HepG2 (cell line): ENCODE measurements around the gene UQCRHL. TPM values are rescaled to one million over a fixed set of nuclear protein-coding genes. Genes with fewer than 3 reads are reported as not detected.

Experiments
- ATAC-seq: fragments of 200-7000 bp; cut with Tn5 transposase; 3 replicates; pipeline ENCODE4 v1.9.1; 2020; ENCODE audit warnings: mild to moderate bottlenecking, moderate library complexity
- BruUV-seq: library from RNA; stranded (reverse); fragments of 400-500 nt; replicated peaks from 2 replicates; lab custom pipeline; 2021; lab: Mats Ljungman, UMichigan
- CTCF ChIA-PET: fragments of 300-600 bp; formaldehyde crosslinking; extraction: SDS; loops from one replicate; lab custom pipeline; 2021; ENCODE audit warnings: low total read pairs, inconsistent platforms, low intra/inter-chr PET ratio; lab: Yijun Ruan, JAX
- POLR2A ChIA-PET: fragments of 350-600 bp; sonication (Branson Sonifier 250); formaldehyde crosslinking; loops from one replicate; lab custom pipeline; 2020; ENCODE audit warnings: antibody characterized with exemption, inconsistent platforms; lab: Yijun Ruan, JAX
- DNase-seq: peaks from one replicate; pipeline ENCODE4 v3.0.0-alpha.2; 2015; ENCODE audit warnings: low spot score
- FAIRE-seq: peaks from 3 replicates; lab custom pipeline; 2011; peaks lifted over from hg19 to GRCh38; lab: Jason Lieb, UNC
- H2AFZ ChIP-seq: one replicate; pipeline ENCODE4 v1.6.1; 2011; ENCODE audit warnings: low read length, inconsistent platforms
- H3K27ac ChIP-seq: fragments of 300-600 bp; 3 replicates; pipeline ENCODE4 v1.8.0; 2011; ENCODE audit warnings: mixed run types, mild to moderate bottlenecking, mixed read lengths, low read length, inconsistent platforms; ENCODE audit not compliant: insufficient read depth; ENCODE audit errors: extremely low read length
- H3K27me3 ChIP-seq, 2 experiments: fragments of 200-600 bp in 1 of 2; 2 replicates in 1 of 2; 3 replicates in 1 of 2; pipeline versions ENCODE4 v1.6.0 to v1.8.0; 2011; ENCODE audit warnings: low read length in 2 of 2, mild to moderate bottlenecking in 2 of 2, moderate library complexity in 2 of 2, inconsistent platforms in 1 of 2; ENCODE audit not compliant: insufficient read depth in 2 of 2, control insufficient read depth in 1 of 2
- H3K36me3 ChIP-seq, 2 experiments: fragments of 200-600 bp in 1 of 2; replicated peaks in 1 of 2; 2 replicates in 1 of 2; 3 replicates in 1 of 2; pipeline versions ENCODE4 v1.5.1 to v1.8.0; 2011; ENCODE audit warnings: low read length in 2 of 2, inconsistent platforms in 1 of 2; ENCODE audit not compliant: insufficient read depth in 2 of 2, control insufficient read depth in 1 of 2
- H3K4me1 ChIP-seq: 2 replicates; pipeline ENCODE4 v1.5.1; 2012; ENCODE audit warnings: low read length, inconsistent platforms; ENCODE audit not compliant: insufficient read depth
- H3K4me2 ChIP-seq: 2 replicates; pipeline ENCODE4 v1.6.0; 2011; ENCODE audit warnings: low read depth, low read length, inconsistent platforms
- H3K4me3 ChIP-seq, 3 experiments: fragments of 200-600 bp in 1 of 3; sonication (generic), shearing (Covaris generic) in 1 of 3; replicated peaks in 1 of 3; 2 replicates each; pipeline ENCODE4 v1.5.1; 2011 to 2016; ENCODE audit warnings: low read length in 3 of 3, inconsistent platforms in 2 of 3, low read depth in 2 of 3, mild to moderate bottlenecking in 2 of 3, control low read depth in 1 of 3, mixed read lengths in 1 of 3; ENCODE audit not compliant: insufficient read depth in 1 of 3
- H3K79me2 ChIP-seq: one replicate; pipeline ENCODE4 v1.6.1; 2011; ENCODE audit warnings: low read length, inconsistent platforms; ENCODE audit not compliant: insufficient read depth
- H3K9ac ChIP-seq: 2 replicates; pipeline ENCODE4 v1.6.0; 2011; ENCODE audit warnings: mild to moderate bottlenecking, low read depth, low read length, inconsistent platforms; ENCODE audit not compliant: insufficient read depth
- H3K9me3 ChIP-seq: 2 replicates; pipeline ENCODE4 v1.5.1; 2012; ENCODE audit warnings: mild to moderate bottlenecking, low read length
- H4K20me1 ChIP-seq: 2 replicates; pipeline ENCODE4 v1.6.0; 2011; ENCODE audit warnings: inconsistent platforms, mild to moderate bottlenecking, low read length, moderate library complexity; ENCODE audit not compliant: insufficient read depth
- CCAR2 ChIP-seq: fragments of 200-400 bp; formaldehyde crosslinking; optimal IDR thresholded peaks from 2 replicates; pipeline ENCODE3; 2018; ENCODE audit warnings: low read depth, mild to moderate bottlenecking, low read length, moderate library complexity
- FOSL1 ChIP-seq: sonication (generic); formaldehyde crosslinking; IDR thresholded peaks from 2 replicates; pipeline ENCODE4 v1.9.0; 2021; ENCODE audit warnings: missing genetic modification reagents, borderline replicate concordance
- HNRNPL ChIP-seq: fragments of 200-400 bp; formaldehyde crosslinking; IDR thresholded peaks from 2 replicates; pipeline ENCODE4 v1.6.1; 2017; ENCODE audit warnings: mild to moderate bottlenecking, low read depth, low read length
- KLF15 ChIP-seq: sonication (generic); formaldehyde crosslinking; IDR thresholded peaks from 2 replicates; pipeline ENCODE4 v1.8.1; 2023; ENCODE audit warnings: borderline replicate concordance, mild to moderate bottlenecking, inconsistent platforms, missing genetic modification reagents, mixed read lengths
- POLR2A ChIP-seq, 2 experiments: IDR thresholded peaks; 2 replicates each; pipeline ENCODE4 v1.6.1; 2011; ENCODE audit warnings: low read depth in 2 of 2, low read length in 2 of 2, mild to moderate bottlenecking in 1 of 2, moderate library complexity in 1 of 2; ENCODE audit not compliant: insufficient read depth in 1 of 2
- RARA ChIP-seq: IDR thresholded peaks from 2 replicates; pipeline ENCODE4 v1.6.1; 2016; ENCODE audit warnings: missing genetic modification reagents, missing compliant biosample characterization
- RFX3 ChIP-seq: IDR thresholded peaks from 2 replicates; pipeline ENCODE4 v1.6.1; 2016; ENCODE audit warnings: missing biosample characterization, missing genetic modification reagents
- RXRB ChIP-seq: IDR thresholded peaks from 2 replicates; pipeline ENCODE4 v1.6.1; 2016; ENCODE audit warnings: borderline replicate concordance, missing genetic modification reagents, missing compliant biosample characterization
- SOX13 ChIP-seq, 3 experiments: fragments of 450-650 bp in 1 of 3; sonication (generic) in 1 of 3; formaldehyde crosslinking in 1 of 3; IDR thresholded peaks in 2 of 3; conservative IDR thresholded peaks in 1 of 3; 2 replicates each; pipeline versions ENCODE4 v1.5.0 to v1.6.1; 2016 to 2020; ENCODE audit warnings: antibody characterized with exemption in 1 of 3, mild to moderate bottlenecking in 1 of 3, missing compliant biosample characterization in 1 of 3, missing genetic modification reagents in 1 of 3, moderate library complexity in 1 of 3
- SOX5 ChIP-seq: IDR thresholded peaks from 2 replicates; pipeline ENCODE4 v1.6.1; 2016; ENCODE audit warnings: borderline replicate concordance
- SOX6 ChIP-seq, 2 experiments: fragments of 450-650 bp in 1 of 2; sonication (generic) in 1 of 2; formaldehyde crosslinking in 1 of 2; IDR thresholded peaks; 2 replicates each; pipeline versions ENCODE4 v1.4.0 to v1.6.1; 2017 to 2020; ENCODE audit warnings: antibody characterized with exemption in 1 of 2, mild to moderate bottlenecking in 1 of 2, missing genetic modification reagents in 1 of 2
- SP140L ChIP-seq: sonication (generic); formaldehyde crosslinking; IDR thresholded peaks from 2 replicates; pipeline ENCODE4 v1.4.0; 2020; ENCODE audit warnings: missing genetic modification reagents, borderline replicate concordance
- SUZ12 ChIP-seq: fragments of 150-350 bp; IDR thresholded peaks from 2 replicates; pipeline ENCODE4 v1.6.1; 2014; ENCODE audit warnings: low read depth, low read length
- ZNF362 ChIP-seq: sonication (generic); formaldehyde crosslinking; IDR thresholded peaks from 2 replicates; pipeline ENCODE4 v1.4.0; 2020; ENCODE audit warnings: missing genetic modification reagents, mild to moderate bottlenecking, borderline replicate concordance
- ZNF556 ChIP-seq: sonication (generic); formaldehyde crosslinking; IDR thresholded peaks from 2 replicates; pipeline ENCODE4 v1.4.0; 2020; ENCODE audit warnings: mild to moderate bottlenecking, missing genetic modification reagents, borderline replicate concordance
- ZNF687 ChIP-seq: sonication (generic); formaldehyde crosslinking; IDR thresholded peaks from 2 replicates; pipeline ENCODE4 v1.5.1; 2020; ENCODE audit warnings: mild to moderate bottlenecking, missing genetic modification reagents, moderate library complexity
- ZNF850 ChIP-seq: sonication (generic); formaldehyde crosslinking; conservative IDR thresholded peaks from 2 replicates; pipeline ENCODE4 v1.9.0; 2021; ENCODE audit warnings: mild to moderate bottlenecking, missing genetic modification reagents
- ZSCAN5A ChIP-seq: sonication (generic); formaldehyde crosslinking; IDR thresholded peaks from 2 replicates; pipeline ENCODE4 v1.8.0; 2022; ENCODE audit warnings: mild to moderate bottlenecking, missing genetic modification reagents, borderline replicate concordance
- WGBS: methylation state at CpG from one replicate; pipeline ENCODE4 v1.1.6; 2017; ENCODE audit warnings: low lambda C conversion rate; 5-methylcytosine and 5-hydroxymethylcytosine counted together
- in situ Hi-C: cut with HindIII; loops from 2 replicates; pipeline ENCODE4 v1.10.0; 2017; ENCODE audit warnings: low pct_unique_long_range_greater_than_20kb; ENCODE audit not compliant: extremely low pct_ligation_motif_present
- intact Hi-C: fragments of 100-400 bp; cut with micrococcal nuclease; formaldehyde crosslinking; loops from one replicate; pipeline ENCODE4 v1.10.0; 2022; ENCODE audit not compliant: unreplicated experiment
- polyA plus RNA-seq, 8 experiments: library from polyadenylated mRNA; depleted of rRNA in 3 of 8; stranded (reverse) in 7 of 8; unstranded in 1 of 8; fragments of >200 nt; fragmentation: Illumina TruSeq in 4 of 8; extraction: Trizol in 4 of 8; gene quantifications; 2 replicates each; pipeline versions ENCODE4 v1.2.1 to v1.2.3, GENCODE V29; 2011 to 2016; ENCODE audit warnings: low read depth in 4 of 8, missing spikeins in 1 of 8, mixed read lengths in 1 of 8; ENCODE audit not compliant: insufficient read depth in 1 of 8
- total RNA-seq, 5 experiments: library from RNA; depleted of rRNA; stranded (reverse); fragments of >200 nt; fragmentation: Illumina TruSeq; extraction: Trizol; gene quantifications; 2 replicates each; pipeline ENCODE4 v1.2.3, GENCODE V29; 2016; ENCODE audit warnings: low read depth in 1 of 5

Gene UQCRHL
- total and polyA plus RNA-seq, 2 of the 13 experiments (the other 11 are each of a cell fraction or from before 2014, with no cell fraction given), result 1.8 to 2.3 TPM

GRCh38 chr1:15804060-15804459 lies 3.4 kb downstream of the UQCRHL start:
- intact Hi-C loops (loop anchor here (5.0 kb wide), 2 partner anchors 43 to 118 kb away; partner anchors contain the start of gene SPEN), in situ Hi-C loops (no loop called here)
- no peak overlapping the region; a peak in 1 of 6 replicates for H3K4me3 ChIP-seq
- POLR2A ChIA-PET, result interaction anchor here (0.6 kb wide), 1 partner anchor 76 kb away, joined by 3 read pairs; no protein-coding TSS in a partner anchor
- peaks cover 11% of the 10 kb centered on the region for H3K79me2 ChIP-seq
- H3K4me2 ChIP-seq, result peak overlapping the region; percentile 28
- H3K4me1 ChIP-seq, result peaks cover 67% of the 10 kb centered on the region
- H4K20me1 ChIP-seq, result no peaks in the 10 kb centered on the region
- 21% methylated on average over 8 of the region's 8 CpGs for WGBS
- no peak for FAIRE-seq
- H3K27me3 ChIP-seq, result no peaks in the 10 kb centered on the region
- CTCF ChIA-PET, result no interaction called here
- no peaks in the 10 kb centered on the region for H3K36me3 ChIP-seq
- no TSS peak for BruUV-seq
- H3K9ac ChIP-seq, result no peak overlapping the region
- DNase-seq, result no peak
- no peak overlapping the region for H3K27ac ChIP-seq
- no peak for ATAC-seq
- no peaks in the 10 kb centered on the region for H3K9me3 ChIP-seq
- H2AFZ ChIP-seq, result no peak overlapping the region
- TF ChIP-seq ZSCAN5A, result no peak
- no peak for TF ChIP-seq SOX6 (IDR thresholded peaks at IDR 0.05)
- peak; percentile 42; the same call in 1 of the 2 replicates for TF ChIP-seq SOX6 (CRISPR knock-in tag; IDR thresholded peaks at IDR 0.05)
- no peak for TF ChIP-seq ZNF850 (CRISPR knock-in tag)
- 0 out of 2 replicates have a peak, but pooled peaks have one; percentile 15 for TF ChIP-seq RXRB (CRISPR knock-in tag)
- TF ChIP-seq RARA (CRISPR knock-in tag), result peak; percentile 48; the same call in 1 of the 2 replicates
- no peak for TF ChIP-seq SP140L (CRISPR knock-in tag)
- peak; percentile 45; the same call in 1 of the 2 replicates for TF ChIP-seq SOX5
- no peak for TF ChIP-seq SOX13 (IDR thresholded peaks at IDR 0.05)
- TF ChIP-seq SOX13 (CRISPR knock-in tag; conservative IDR thresholded peaks at IDR 0.05 in 1 of 2, IDR thresholded peaks at IDR 0.05 in 1 of 2), result peak in 1 of 2 experiments; percentile 51; a peak in 1 of 4 replicates
- no peak for TF ChIP-seq KLF15 (CRISPR knock-in tag)
- no peak for TF ChIP-seq HNRNPL
- TF ChIP-seq FOSL1 (CRISPR knock-in tag), result no peak
- no peak for TF ChIP-seq SUZ12
- TF ChIP-seq RFX3 (CRISPR knock-in tag), result no peak
- TF ChIP-seq ZNF362 (CRISPR knock-in tag), result peak; percentile 40; the same call in 1 of the 2 replicates
- TF ChIP-seq POLR2A (IDR thresholded peaks at IDR 0.05; ENCODE audit: insufficient read depth in 1 of 2, low read depth in 2 of 2, low read length in 2 of 2), result no peak
- TF ChIP-seq ZNF687 (CRISPR knock-in tag), result peak; percentile 27
- no peak for TF ChIP-seq CCAR2
- peak; percentile 19; the same call in 1 of the 2 replicates for TF ChIP-seq ZNF556 (CRISPR knock-in tag)
